Stimulated activated CD8-positive, alpha-beta memory T cell treated with anti-CD3 and anti-CD28 coated beads, Interleukin-4, amount 100 ng/mL, for 4 hours (primary cell): Measurements from ENCODE around the gene FBXW4.

ENCODE experiments used
- DNase-seq, 2 donors: peaks; one replicate each; pipeline ENCODE4 v3.0.0-alpha.2; 2020; ENCODE audit warnings: low read depth in 2 of 2, low spot score in 1 of 2

Gene FBXW4, protein sequence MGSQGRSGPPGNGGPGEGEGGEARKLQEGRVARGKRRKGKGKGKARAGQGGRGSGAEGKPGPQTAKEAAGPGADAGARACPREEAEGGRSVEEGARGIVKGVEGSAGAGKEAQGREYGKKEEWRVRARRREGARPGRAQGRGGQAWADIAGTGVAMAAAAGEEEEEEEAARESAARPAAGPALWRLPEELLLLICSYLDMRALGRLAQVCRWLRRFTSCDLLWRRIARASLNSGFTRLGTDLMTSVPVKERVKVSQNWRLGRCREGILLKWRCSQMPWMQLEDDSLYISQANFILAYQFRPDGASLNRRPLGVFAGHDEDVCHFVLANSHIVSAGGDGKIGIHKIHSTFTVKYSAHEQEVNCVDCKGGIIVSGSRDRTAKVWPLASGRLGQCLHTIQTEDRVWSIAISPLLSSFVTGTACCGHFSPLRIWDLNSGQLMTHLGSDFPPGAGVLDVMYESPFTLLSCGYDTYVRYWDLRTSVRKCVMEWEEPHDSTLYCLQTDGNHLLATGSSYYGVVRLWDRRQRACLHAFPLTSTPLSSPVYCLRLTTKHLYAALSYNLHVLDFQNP

DNA sequence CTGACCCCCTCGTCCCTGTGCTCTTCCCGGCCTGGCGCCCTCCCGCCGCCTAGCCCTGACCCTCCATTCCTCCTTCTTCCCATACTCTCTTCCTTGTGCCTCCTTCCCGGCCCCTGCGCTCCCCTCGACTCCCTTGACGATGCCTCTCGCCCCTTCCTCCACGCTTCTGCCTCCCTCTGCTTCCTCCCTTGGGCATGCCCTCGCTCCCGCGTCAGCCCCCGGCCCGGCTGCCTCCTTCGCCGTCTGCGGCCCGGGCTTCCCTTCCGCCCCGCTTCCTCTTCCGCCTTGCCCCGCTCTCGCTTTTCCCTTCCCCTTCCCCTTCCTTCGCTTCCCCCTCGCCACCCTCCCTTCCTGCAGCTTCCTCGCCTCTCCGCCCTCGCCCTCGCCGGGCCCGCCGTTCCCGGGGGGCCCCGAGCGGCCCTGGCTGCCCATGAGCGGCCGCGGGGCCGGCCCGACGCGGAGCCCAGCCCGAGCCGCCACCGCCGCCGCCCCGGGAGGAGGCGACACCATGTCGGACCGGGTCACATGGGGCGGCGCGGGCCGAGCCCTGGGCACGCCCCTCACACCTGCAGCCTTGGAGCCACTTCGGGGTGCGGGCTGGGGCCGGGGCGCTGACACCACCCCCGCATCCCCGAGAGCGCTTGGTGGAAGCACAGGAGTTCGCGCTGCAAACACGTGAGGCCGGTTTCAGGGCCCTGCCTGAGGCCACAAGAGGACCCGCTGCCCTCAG, at the start of gene FBXW4:
TSS of gene FBXW4 (minus strand) at position 497 of the 730 bp plus-strand sequence. CDS start at position 432, 65 bp downstream.
- DNase-seq: peak; percentile 28 to 52

DNA sequence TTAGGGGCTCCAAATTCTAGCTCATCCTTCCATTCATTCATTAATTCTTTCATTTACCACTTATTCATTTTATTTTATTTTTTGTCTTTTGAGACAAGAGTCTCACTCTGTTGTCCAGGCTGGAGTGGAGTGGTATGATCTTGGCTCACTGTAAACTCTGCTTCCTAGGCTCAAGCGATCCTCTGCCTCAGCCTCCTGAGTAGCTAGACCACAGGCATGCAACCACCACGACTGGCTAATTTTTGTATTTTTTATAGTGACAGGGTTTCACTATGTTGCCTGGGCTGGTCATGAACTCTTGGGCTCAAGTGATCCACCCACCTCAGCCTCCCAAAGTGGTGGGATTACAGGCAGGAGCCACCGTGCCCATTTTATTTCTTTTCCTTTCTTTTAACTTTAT, 49.3 kb upstream of the FBXW4 start:
- no peak for DNase-seq

DNA sequence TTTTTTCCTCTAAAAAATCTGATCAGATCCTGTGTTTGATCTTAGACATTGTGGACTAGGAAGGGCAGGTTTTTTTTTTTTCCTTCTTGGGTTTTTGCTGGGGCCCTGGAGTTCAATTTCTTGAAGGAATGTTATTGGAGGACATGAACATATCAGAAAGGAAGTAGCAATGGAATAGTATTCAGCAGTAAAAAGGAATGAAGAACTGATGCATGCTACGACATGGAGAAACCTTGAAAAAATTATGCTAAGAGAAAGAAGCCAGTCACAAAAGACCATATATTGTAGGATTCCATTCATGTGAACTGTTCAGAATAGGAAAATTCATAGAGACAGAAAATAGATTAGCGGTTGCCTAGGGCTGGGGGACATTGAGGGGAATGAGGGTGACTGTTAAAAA, 47.0 kb upstream of the FBXW4 start:
- DNase-seq: no peak

DNA sequence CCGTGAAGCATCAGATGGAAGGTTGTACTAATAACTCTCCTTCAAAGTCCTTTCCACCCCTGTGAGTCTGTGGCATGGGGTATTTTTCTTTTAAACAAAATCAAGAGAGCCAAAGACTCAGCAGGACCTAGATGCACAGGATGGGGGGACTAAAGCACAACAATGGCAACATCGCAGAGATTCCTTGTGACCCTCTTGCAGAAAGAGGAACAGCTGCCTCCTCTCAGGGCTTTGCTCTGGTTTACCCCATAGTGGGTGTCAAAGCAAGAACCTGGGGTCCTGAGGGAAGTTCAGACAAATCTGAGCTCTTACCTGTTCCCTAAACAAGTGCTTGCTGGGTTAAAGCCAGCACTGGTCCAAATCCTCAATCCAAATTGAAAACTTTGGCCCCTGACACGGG, 41.7 kb upstream of the FBXW4 start:
- DNase-seq: no peak

DNA sequence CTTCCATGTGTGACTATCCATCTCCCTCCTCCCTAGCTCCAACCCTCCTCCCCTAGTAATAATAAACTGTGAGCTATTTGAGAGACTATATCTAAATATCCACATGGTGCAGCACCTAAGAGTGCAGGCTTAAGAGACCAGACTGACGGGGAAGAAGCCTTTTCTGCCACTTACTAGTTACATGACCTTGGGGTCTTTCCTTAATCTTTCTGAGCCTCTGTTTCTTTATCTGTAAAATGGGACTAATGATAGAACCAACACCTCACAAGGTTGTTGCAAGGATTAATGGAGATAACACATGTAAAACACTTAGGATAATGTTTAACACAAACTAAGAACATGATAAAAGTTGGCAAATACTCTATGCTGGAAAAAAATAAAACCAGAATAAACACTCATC, 37.1 kb upstream of the FBXW4 start:
- DNase-seq: no peak

DNA sequence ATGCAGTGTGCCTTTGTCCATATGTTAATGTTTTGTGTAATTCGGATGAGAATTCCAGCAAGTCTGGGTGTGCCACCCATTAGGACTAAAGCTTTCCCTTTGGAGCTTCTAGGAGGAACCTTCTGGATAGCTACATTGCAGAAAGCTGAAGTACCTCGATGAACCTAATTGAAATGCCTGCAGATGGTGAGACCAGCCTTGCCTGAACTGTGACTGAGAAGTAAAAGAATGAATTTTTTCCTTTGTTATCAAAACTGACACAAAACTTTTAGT, 31.1 kb upstream of the FBXW4 start:
- no peak for DNase-seq

DNA sequence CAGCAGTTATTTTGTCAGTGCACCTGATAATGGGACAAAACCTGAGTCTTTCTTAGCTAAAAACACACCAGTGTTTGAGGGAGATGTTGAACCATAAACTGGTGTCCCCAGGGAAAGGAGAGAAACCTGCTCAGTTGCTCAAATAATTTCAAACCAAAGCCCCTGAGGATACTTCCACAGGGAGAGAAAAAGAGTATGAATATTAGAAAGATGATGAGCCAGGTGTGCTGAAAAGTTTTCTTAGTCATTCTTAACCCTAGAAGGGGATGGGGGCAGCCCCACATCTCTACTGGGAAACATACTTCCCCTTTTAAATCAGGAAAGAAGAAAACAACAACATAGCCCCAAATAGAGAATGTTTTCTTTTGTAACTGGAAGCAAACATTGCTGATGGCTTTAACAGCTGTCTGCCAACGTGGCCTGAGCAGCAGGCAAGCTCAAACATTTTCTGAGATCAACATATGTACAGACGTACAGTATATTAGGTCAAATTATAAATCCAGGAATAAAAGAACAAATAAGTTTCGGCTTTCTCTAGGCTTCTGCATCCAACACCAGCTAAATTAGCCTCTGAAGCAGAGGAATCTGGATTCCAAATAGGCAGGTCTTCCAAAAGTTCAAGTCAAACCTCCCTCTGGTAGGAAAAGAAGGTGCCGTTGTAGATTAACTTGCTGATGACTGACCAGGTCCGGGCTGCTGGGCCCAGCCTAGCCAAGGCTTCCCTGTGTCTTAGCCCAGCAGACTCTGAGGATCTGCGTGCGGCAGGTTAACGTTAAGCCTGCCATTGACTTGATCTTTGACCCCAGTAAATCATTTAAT, 30.5 kb upstream of the FBXW4 start:
- no peak for DNase-seq

DNA sequence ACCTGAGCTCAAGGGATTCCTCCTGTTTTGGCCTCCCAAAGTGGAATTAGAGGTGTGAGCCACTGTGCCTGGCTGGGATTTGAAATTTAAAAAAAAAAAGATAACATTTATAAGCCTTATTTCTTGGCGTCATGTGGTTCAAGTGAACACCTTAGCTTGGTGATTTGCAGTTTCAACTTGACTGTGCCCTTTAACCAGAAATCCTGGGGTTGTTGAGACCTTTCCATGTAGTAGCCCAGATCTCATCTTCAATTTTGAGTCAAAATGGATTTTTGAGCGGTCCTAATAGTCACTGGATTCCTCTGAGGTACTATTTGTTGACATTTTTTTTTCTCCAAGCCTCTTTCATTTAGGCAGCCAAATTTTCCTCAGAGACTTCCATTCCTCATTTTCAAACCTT, 29.5 kb upstream of the FBXW4 start:
- DNase-seq: no peak

DNA sequence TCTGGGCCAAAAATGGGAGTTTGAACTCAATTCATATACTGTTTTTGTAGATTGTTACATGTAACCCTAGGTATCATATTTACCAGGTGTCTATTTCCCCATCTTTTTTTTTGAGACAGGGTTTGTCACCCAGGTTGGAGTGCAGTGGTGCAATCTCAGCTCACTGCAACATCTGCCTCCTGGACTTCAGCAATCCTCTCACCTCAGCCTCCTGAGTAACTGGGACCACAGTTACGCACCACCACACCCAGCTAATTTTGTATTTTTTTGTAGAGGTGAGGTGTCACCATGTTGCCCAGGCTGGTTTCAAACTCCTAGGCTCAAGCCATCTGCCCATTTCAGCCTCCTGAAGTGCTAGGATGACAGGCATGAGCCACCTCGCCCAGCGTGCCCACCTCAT, 28.2 kb upstream of the FBXW4 start:
- DNase-seq: no peak

DNA sequence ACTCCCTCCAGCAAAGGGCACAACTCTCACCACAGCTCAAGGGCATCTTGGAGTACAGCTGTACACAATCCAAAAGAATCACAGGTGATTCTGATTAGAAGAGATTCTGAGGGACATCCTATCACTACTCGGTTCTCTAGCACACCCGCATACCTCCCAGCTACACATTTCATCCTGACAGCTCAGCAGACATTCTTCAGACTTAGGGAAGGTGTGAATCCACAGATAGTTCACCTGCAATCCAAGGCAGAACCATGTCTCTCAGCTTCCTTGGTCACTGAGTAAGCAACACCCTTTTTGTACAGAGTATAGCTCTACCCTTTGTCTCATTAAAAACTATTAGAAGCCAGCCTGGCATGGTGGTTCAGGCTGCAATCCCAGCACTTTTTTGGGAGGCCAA, 26.8 kb upstream of the FBXW4 start:
- no peak for DNase-seq

DNA sequence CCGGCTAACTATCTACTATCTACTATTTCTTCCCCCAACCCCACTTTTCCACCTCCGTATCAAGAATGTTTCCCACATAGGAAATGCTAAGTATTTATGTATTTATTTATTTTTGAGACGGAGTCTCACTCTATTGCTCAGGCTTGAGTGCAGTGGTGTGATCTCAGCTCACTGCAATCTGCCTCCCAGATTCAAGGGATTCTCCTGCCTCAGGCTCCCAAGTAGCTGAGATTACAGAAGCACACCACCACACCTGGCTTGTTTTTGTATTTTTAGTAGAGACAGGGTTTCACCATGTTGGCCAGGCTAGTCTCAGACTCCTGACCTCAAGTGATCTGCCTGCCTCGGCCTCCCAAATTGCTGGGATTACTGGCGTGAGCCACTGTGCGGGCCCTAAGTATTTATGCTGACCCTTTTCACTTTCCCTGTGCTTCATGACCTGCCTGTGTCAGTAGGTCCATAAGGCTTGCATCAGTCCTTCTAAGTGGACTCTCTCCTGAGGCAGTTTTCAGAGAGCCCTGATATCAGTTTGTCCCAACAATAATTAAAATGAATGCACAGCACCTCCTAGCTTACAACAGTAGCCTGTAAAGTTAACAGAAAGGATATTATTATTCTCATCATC, 25.7 kb upstream of the FBXW4 start:
- no peak for DNase-seq

DNA sequence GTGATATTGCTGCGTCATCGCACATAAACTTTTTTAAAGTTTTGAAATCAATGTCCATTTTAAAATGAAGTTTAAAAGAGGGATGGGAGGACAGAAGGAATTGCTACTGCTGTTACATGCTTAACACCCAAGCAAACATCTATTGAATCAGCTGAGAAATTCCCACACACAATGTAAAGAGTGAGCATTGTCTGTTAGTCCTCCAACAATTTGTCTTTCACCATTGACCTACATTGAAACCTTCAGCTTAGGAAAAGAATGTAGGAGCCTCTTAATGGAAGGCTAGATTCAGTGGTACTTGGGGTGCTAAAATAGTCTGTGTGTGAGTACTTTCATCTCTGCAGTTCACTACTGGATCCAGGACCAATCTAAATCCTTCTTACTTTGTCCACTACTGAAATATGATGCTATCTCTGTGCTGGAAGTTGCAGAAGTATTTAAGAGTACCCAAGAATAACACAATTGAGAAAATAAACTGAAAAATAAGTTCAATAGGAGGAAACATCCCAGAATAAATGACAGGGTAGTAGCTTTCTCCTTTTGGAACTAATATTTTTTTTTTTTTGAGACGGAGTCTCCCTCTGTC, 23.8 kb upstream of the FBXW4 start:
- DNase-seq: no peak

DNA sequence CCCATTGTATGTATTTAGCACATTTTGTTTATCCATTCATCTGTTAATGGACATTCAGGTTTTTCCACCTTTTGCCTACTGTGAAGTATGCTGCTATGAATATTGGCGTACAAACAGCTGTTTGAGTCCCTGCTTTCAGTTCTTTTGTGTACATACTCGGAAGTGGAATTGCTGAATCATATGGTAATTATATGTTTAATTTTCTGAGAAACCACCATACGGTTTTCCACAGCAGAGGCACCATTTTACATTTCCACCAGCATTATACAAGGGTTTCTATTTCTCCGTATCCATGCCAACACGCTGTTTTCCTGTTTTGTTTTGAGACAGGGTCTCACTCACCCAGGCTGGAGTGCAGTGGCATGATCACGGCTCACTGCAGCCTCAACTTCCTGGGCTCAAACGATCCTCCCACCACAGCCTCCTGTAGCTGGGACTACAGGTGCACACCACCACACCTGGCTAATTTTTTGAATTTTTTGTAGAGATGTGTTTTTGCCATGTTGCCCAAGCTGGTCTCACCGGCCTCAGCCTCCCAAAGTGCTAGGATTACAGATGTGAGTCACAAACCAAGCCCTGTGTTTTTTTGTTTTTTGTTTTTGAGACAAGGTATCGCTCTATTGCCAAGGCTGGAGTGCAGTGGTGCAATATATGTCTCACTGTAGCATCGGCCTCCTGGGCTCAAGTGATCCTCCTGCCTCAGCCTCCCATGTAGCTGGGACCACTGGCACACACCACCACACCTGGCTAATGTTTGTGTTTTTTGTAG, 22.1 kb upstream of the FBXW4 start:
- no peak for DNase-seq

DNA sequence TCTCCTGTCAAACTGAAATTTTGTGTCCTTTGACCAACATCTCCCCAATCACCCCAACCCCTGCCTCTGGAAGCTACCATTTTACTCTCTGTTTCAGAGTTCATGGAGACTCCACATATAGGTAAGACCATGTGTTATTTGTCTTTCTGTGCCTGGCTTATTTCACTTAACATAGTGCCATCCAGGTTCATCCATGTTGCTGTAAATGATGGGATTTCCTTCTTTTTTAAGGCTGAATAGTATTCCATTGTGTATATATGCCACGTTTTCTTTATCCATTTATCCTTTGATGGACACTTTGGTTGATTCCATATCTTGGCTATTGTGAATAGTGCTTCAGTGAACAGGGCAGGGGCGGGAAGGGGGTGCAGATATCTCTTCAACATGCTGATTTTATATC, 18.0 kb upstream of the FBXW4 start:
- DNase-seq: no peak

DNA sequence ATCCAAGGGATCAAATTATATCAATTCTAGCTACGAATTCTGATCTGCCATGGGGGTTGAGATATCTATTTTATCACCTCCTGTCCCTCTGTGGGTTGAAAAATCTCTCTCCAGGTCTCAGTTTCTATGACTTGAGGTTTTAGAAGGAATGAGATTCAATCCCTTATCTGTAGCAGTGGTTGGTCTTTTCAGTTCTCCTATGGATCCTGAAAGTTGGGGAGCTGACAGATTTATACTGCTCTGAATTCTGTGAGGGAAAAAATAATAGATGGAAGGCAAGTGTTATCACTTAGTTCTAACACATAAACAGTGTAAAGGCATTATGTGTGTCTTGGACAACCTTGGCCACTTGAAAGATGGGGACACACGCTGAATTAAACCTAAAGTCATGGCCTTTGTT, 15.8 kb upstream of the FBXW4 start:
- no peak for DNase-seq

DNA sequence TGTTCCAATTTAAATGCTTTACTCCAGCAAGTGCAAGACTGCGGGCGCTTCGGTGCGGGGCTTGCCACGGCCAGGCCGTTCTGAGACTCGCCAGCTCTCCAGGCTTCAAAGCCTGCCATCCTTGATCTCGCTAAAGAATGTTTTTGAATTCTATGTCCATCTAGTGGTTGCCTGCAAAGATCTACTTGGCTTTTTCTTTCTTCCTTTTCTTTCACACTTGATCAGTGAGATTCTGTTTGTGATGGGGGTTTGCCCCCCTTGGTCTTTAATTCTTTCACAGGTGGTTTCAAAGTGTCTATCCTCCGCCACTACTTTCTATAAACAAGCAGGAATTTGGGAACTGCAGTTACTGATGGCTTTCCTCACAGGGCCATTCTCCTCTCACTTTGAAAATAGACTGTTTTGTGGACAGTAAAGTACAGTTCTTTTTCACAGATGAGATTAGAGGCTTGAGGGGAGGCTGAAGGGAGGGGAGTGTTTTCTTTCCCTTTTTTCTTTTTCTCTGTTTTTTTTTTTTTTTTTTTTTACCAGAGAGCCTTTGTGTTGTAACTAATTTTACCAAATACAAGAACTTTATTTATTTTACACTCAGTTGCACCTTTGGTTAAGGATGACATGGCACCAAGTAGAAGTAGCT, 15.2 kb upstream of the FBXW4 start:
- no peak for DNase-seq

DNA sequence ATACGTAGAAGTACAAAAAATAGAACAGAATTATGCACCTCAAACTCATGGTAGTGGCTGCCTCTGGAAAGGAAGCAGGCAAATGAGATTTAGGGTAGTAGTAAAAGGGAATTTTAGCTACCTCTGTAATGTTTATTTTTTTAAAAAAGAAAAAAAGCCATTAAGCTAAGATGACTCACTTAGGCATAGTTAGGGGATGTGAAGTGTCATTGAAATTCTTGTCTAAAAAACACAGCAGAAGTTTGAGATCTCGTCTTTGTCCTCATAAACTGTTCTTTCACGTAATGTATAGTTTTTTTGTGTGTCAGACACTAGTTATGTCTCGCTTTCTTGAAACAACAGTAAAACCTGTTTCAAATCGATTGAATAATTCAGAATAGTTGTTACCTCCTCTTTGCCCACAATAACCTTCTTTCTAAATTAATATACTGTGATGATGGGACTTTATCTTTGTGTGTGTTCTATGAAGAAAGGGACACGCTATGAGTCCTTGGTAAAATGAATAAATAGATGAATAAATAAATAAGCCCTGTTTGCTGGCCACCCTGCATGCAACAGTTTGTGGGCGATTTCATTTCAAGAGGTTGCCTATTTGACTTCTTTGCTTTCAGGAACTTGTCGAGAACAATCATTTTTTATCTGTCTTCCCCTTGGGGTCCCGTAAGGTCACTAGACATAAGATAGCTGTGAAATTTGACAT, 14.5 kb upstream of the FBXW4 start:
- no peak for DNase-seq

DNA sequence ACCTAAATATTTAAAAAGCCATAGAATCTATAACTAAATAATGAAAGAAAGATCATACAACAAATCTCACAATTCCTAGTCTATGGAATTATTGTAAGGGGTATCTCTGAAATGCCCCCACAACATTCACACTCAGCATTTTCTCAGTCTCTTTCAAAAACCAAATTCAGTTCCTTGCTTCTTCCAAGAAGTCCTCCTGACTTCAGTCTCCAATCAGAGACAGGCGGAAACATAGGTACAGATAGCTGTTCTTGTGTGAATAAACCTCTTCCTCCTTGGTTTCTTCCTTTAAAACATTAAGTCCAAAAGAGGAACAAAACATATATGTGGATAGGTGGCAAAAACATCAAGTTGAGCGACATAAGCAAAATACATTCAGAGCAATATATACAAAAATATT, 13.9 kb upstream of the FBXW4 start:
- DNase-seq: no peak

DNA sequence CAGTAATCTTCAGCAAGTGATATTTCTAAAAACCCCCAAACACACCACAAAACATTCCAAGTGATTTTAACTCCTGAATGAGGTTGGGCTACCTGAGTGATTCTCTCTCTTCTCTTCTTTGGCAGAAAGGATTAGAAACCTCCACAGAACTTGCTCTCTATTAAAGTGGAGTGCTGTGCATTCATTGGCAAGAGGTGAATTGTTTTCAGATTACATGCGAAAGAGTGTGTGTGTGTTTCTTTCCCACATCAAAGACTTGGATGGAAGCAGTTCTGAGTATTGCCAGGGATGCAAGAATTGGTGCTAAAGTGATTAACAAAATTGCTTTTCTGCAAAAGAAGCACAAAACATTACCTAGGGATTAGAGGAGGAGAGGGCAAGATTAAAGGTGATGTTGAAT, 13.1 kb upstream of the FBXW4 start:
- DNase-seq: no peak
